MG63 (cell line): ENCODE measurements around the gene GPR78. TPM values are rescaled to one million over a fixed set of nuclear protein-coding genes. Genes with fewer than 3 reads are reported as not detected.

ENCODE experiments used
- DNase-seq: peaks from one replicate; pipeline ENCODE4 v3.0.0-alpha.2; 2020
- H3K27me3 ChIP-seq: fragments of 250-450 bp; sonication (Bioruptor Pico); 2 replicates; pipeline ENCODE4 v1.5.1; 2020; ENCODE audit warnings: mild to moderate bottlenecking, moderate library complexity
- H3K36me3 ChIP-seq: fragments of 250-450 bp; sonication (Bioruptor Pico); 2 replicates; pipeline ENCODE4 v1.5.1; 2020; ENCODE audit warnings: mild to moderate bottlenecking, moderate library complexity
- H3K4me3 ChIP-seq: fragments of 250-450 bp; sonication (Bioruptor Pico); 2 replicates; pipeline ENCODE4 v1.5.1; 2020; ENCODE audit warnings: mild to moderate bottlenecking, moderate library complexity
- H3K9me3 ChIP-seq: fragments of 250-450 bp; sonication (Bioruptor Pico); 2 replicates; pipeline ENCODE4 v1.5.1; 2020; ENCODE audit warnings: mild to moderate bottlenecking, moderate library complexity
- total RNA-seq: library from RNA; depleted of rRNA; stranded (reverse); fragments of >200 nt; shearing (Covaris generic); gene quantifications from 2 replicates; pipeline ENCODE4 v1.2.3, GENCODE V29; 2014; ENCODE audit warnings: low replicate concordance

The GPR78 gene
- total RNA-seq, 1 experiment from 2014 or later, result 0.33 TPM

DNA sequence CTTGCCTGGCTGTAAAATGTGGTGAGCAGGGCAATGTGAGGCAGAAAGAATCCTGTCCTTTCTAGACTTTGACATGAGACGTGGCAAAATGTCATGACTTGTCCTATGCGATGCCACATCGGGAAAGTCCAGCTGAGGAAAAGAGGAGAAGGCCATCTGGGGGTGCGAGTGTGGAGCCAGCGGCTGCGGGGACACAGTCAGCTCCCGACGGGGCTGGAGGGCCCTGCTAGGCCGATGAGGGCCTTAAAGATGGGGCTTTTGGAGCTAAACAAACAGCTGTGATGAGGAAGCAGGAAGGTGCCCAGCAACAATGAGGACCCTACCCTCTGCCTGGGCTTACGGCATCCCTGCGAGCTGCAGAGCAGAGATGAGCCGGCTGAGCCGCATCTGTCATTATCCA, 20.1 kb downstream of the GPR78 start:
- no peaks in the 10 kb centered on the region for H3K27me3 ChIP-seq
- no peaks in the 10 kb centered on the region for H3K9me3 ChIP-seq
- no peaks in the 10 kb centered on the region for H3K36me3 ChIP-seq
- DNase-seq, result no peak
- no peak overlapping the region for H3K4me3 ChIP-seq

- no peaks in the 10 kb centered on the region for H3K27me3 ChIP-seq
- H3K4me3 ChIP-seq, result no peak overlapping the region
- no peaks in the 10 kb centered on the region for H3K36me3 ChIP-seq
- no peaks in the 10 kb centered on the region for H3K9me3 ChIP-seq
- DNase-seq, result no peak
Observed at GRCh38 chr4:8600686-8601085, 20.5 kb downstream of the GPR78 start.

- H3K9me3 ChIP-seq, result no peaks in the 10 kb centered on the region
Observed at GRCh38 chr4:8601086-8601485, 20.9 kb downstream of the GPR78 start.

GRCh38 chr4:8601556-8601955, 21.4 kb downstream of the GPR78 start:
- no peak for DNase-seq
- H3K36me3 ChIP-seq, result no peaks in the 10 kb centered on the region
- no peak overlapping the region for H3K4me3 ChIP-seq

More at GRCh38 chr4:8601086-8601485, 20.9 kb downstream of the GPR78 start:
- no peaks in the 10 kb centered on the region for H3K36me3 ChIP-seq
- no peak overlapping the region for H3K4me3 ChIP-seq
- H3K27me3 ChIP-seq, result no peaks in the 10 kb centered on the region
- DNase-seq, result no peak

DNA sequence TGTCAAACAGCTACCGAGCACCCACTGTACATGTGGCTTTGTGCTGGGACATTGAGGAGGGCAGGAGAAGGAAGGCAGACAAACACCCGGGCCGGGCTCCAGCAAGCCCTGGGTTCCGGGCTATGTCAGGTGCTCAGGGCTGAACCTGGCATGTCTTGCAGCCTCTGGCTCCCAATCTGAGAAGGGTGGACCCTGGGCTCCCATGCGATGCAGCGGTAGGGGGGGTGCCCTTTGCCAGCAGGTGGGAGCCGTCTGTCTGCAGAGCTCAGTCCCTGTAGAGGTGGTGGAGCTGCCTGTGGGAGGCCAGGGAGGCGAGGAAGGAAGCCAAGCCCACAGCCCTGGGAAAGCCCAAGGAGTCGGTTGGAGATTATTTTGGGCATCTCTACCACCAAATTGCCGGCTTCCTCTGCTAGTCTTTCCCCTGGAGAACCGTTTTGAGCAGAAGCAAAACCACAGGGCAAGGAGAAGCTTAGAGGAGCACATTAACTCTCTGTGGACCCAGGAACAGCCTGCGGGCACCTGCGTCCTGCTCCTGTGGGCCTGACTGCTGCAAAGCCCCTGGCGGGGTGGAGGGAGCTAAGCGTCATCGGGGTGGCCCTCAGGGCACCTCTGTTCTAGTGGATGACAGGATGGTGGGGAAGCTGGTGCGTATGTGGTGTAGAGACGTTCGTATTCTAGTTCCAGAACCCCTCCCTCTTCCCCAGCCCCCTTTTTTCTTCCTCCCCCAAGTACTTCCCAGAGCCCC, 22.7 kb downstream of the GPR78 start:
- no peak for DNase-seq
- Histone ChIP-seq H3K4me3 (no peak overlapping the region), H3K9me3 (no peaks in the 10 kb centered on the region), H3K36me3 (no peaks in the 10 kb centered on the region), H3K27me3 (no peaks in the 10 kb centered on the region)

More at GRCh38 chr4:8601556-8601955, 21.4 kb downstream of the GPR78 start:
- Histone ChIP-seq H3K27me3 (no peaks in the 10 kb centered on the region), H3K9me3 (no peaks in the 10 kb centered on the region)

GRCh38 chr4:8603931-8604330, 23.7 kb downstream of the GPR78 start:
- no peaks in the 10 kb centered on the region for H3K9me3 ChIP-seq
- H3K4me3 ChIP-seq, result no peak overlapping the region
- H3K27me3 ChIP-seq, result no peaks in the 10 kb centered on the region
- DNase-seq, result no peak
- H3K36me3 ChIP-seq, result no peaks in the 10 kb centered on the region

- Histone ChIP-seq H3K9me3 (no peaks in the 10 kb centered on the region), H3K4me3 (no peak overlapping the region), H3K27me3 (no peaks in the 10 kb centered on the region), H3K36me3 (no peaks in the 10 kb centered on the region)
- no peak for DNase-seq
Observed at GRCh38 chr4:8605289-8605688, 25.1 kb downstream of the GPR78 start.

- Histone ChIP-seq H3K4me3 (no peak overlapping the region), H3K9me3 (no peaks in the 10 kb centered on the region), H3K27me3 (no peaks in the 10 kb centered on the region), H3K36me3 (no peaks in the 10 kb centered on the region)
- no peak for DNase-seq
Observed at GRCh38 chr4:8606476-8606875, 26.3 kb downstream of the GPR78 start.

GRCh38 chr4:8606966-8607365, 26.8 kb downstream of the GPR78 start:
- Histone ChIP-seq H3K27me3 (no peaks in the 10 kb centered on the region), H3K9me3 (no peaks in the 10 kb centered on the region), H3K4me3 (no peak overlapping the region), H3K36me3 (no peaks in the 10 kb centered on the region)
- no peak for DNase-seq

- DNase-seq, result no peak
- no peak overlapping the region for H3K4me3 ChIP-seq
- H3K27me3 ChIP-seq, result no peaks in the 10 kb centered on the region
- no peaks in the 10 kb centered on the region for H3K9me3 ChIP-seq
- H3K36me3 ChIP-seq, result no peaks in the 10 kb centered on the region
Observed at GRCh38 chr4:8607603-8608481, 27.6 kb downstream of the GPR78 start.

- Histone ChIP-seq H3K4me3 (no peak overlapping the region), H3K27me3 (no peaks in the 10 kb centered on the region), H3K36me3 (no peaks in the 10 kb centered on the region), H3K9me3 (no peaks in the 10 kb centered on the region)
- DNase-seq, result no peak
Observed at GRCh38 chr4:8608714-8609391, 28.7 kb downstream of the GPR78 start.

- DNase-seq, result no peak
- no peaks in the 10 kb centered on the region for H3K36me3 ChIP-seq
- H3K9me3 ChIP-seq, result no peaks in the 10 kb centered on the region
- H3K27me3 ChIP-seq, result no peaks in the 10 kb centered on the region
- H3K4me3 ChIP-seq, result no peak overlapping the region
Observed at GRCh38 chr4:8609406-8609805, 29.2 kb downstream of the GPR78 start.

DNA sequence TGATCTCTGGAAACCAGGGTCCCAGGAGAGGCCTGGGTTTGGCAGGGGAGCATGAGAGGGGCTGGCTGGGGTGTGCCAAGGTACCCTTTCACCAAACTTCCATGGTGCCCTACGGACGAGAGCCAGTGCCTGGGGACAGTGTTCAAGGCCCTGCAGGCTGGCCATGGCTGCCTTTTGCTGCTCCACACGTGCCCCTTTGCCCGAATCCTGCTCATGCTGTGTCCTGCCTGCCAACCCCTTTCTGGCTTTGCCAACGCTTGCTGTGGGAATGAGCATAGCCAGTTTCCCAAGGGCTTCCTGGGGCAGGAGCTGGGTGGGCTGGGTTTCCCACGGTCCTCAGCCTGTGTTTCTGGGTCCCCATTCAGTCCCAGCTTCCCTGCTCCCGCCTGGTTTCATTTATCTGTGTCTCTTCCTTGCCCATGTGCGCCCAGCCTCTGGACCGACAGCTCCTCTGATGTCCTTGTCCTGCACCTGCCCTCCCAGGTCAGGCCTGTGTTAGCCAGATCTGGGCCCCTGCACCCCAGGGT, 29.7 kb downstream of the GPR78 start:
- Histone ChIP-seq H3K9me3 (no peaks in the 10 kb centered on the region), H3K27me3 (no peaks in the 10 kb centered on the region), H3K36me3 (no peaks in the 10 kb centered on the region), H3K4me3 (no peak overlapping the region)
- no peak for DNase-seq

GRCh38 chr4:8610858-8611616, 30.8 kb downstream of the GPR78 start:
- Histone ChIP-seq H3K27me3 (no peaks in the 10 kb centered on the region), H3K9me3 (no peaks in the 10 kb centered on the region), H3K36me3 (no peaks in the 10 kb centered on the region), H3K4me3 (no peak overlapping the region)
- DNase-seq, result no peak

DNA sequence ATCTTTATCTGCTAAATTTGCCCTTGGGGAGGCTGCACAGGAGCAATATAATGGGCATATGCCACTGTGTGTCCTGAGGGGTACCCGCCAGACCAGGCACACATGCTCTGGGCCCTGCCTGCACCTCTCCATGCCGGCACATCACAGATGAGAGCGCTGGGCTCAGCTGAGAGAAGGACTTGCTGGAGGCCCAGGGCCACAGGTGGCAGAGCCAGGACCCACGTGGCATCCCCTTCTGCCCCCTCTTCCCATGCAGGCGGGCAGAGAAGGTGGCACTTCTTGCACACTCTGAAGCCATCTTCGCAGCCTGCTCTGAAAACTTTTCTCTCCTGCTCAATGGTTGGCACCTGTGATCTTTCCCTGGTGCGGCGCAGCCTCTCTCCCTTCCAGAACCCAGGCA, 32.5 kb downstream of the GPR78 start:
- H3K27me3 ChIP-seq, result no peaks in the 10 kb centered on the region
- H3K4me3 ChIP-seq, result no peak overlapping the region
- H3K9me3 ChIP-seq, result no peaks in the 10 kb centered on the region
- no peak for DNase-seq
- no peaks in the 10 kb centered on the region for H3K36me3 ChIP-seq
